ENCODE measurements around the gene IL1RL1.

IL1RL1 gene

DNA sequence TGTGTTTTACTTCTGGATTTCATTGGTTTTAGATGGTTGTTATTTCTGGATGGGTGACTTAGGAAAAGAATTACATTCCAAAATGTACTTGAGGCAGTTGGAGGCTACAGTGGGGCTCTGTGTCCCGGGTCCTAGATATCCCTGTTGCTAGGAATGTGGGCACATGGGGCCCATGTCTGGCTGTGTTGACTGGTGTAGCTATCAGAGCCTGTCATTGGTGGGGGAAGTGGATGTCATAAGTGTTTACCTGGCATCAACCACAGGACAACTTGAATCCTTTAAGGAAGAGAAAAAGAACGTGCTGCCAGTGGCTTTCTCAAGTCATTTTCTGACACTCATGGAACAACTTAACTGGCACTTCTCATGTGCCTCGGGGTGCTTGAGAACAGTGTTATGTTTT lies 74.6 kb downstream of the IL1RL1 start:
- POLR2A ChIA-PET: no interaction called here
- CTCF ChIA-PET: interaction anchor here (0.8 to 2.2 kb wide), 7 partner anchors 10 to 134 kb away, joined by 3 to 6 read pairs (median 4); no protein-coding TSS in a partner anchor

DNA sequence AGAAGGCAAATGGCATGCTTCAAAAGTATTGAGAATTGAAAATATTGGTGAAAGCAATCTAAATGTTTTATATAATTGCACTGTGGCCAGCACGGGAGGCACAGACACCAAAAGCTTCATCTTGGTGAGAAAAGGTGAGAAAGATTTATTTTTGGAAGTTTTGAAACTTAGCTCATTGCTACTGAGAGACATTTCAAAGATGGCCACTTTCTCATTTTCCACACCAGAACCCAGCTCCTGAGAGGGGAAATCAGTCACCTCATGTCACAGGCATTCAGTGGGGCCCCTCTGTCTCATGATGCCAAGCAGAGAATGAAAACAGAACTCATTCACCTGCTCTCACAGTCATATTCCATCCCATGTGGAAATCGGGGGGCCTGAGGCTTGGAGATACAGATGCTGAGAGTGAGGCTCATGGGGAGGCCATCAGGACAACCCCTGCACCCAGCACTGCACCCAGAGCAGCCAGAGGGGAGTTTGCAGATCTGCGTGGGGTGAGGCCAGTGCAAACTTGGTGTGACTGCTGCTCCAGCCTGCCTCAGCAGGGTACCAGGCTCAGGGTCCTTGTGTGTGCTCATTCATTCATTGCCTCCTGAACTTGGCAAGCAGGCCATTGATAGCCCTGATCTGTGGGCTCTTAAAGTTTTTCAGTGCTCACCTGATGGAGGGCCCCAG lies 75.6 kb downstream of the IL1RL1 start:
- DNase-seq (ENCODE audit: extremely low spot score): peak; percentile 26
- TF ChIP-seq, protein P1, sequence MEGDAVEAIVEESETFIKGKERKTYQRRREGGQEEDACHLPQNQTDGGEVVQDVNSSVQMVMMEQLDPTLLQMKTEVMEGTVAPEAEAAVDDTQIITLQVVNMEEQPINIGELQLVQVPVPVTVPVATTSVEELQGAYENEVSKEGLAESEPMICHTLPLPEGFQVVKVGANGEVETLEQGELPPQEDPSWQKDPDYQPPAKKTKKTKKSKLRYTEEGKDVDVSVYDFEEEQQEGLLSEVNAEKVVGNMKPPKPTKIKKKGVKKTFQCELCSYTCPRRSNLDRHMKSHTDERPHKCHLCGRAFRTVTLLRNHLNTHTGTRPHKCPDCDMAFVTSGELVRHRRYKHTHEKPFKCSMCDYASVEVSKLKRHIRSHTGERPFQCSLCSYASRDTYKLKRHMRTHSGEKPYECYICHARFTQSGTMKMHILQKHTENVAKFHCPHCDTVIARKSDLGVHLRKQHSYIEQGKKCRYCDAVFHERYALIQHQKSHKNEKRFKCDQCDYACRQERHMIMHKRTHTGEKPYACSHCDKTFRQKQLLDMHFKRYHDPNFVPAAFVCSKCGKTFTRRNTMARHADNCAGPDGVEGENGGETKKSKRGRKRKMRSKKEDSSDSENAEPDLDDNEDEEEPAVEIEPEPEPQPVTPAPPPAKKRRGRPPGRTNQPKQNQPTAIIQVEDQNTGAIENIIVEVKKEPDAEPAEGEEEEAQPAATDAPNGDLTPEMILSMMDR (IDR thresholded peaks at IDR 0.05; ENCODE audit: control extremely low read depth, extremely low read depth, low read depth, missing control alignments): no peak
- POLR2A ChIA-PET: interaction anchor here (0.7 kb wide), 1 partner anchor 19 kb away, joined by 3 read pairs; no protein-coding TSS in a partner anchor
- CTCF ChIA-PET: interaction anchor here (0.7 to 2.3 kb wide), 8 partner anchors 9 to 135 kb away, joined by 3 to 10 read pairs (median 4); no protein-coding TSS in a partner anchor

More for the DNA sequence above, 74.6 kb downstream of the IL1RL1 start:
- TF ChIP-seq, protein P1 (IDR thresholded peaks at IDR 0.05; ENCODE audit: control extremely low read depth, extremely low read depth, low read depth, missing control alignments): no peak
- no peak for DNase-seq (ENCODE audit: extremely low spot score)

DNA sequence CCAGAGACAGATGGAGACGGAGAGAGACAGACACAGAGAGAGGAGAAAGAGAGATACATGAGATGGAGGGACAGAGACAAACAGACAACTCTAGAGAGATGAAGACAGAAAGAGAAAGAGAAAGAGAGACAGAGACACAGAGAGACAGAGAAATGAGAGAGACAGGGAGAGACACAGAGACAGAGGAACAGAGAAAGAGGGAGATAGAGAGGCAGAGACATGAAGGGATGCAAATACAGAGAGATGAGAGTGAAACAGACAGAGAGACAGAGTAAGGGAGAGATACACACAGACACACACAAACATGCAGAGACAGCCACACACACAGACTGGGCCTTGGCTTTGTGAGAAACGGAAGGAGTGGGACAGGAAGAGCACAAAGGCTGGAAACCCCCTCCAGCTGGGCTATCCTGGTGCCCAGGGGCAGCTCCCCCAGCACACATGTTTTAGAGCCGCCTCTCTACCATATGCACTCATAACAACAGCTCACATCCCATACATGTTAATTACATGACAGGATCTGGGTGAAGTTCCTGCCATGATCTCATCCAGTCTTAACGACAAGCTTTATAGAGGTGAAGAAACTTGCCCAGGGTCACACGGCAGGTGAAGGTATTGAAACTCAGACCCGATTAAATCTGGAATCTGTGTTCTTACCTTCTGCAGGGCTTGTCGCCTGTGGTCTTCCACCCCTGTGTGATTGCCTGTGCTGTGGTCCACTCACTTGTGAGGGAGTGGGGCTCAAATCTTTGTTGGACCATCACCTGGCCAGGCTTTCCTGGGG lies 76.6 kb downstream of the IL1RL1 start:
- TF ChIP-seq, protein P1 (IDR thresholded peaks at IDR 0.05; ENCODE audit: control extremely low read depth, extremely low read depth, low read depth, missing control alignments): no peak
- POLR2A ChIA-PET: no interaction called here
- CTCF ChIA-PET: interaction anchor here (0.9 to 2.3 kb wide), 6 partner anchors 11 to 136 kb away, joined by 3 to 10 read pairs (median 4); no protein-coding TSS in a partner anchor
- DNase-seq (ENCODE audit: extremely low spot score): peak; percentile 27

DNA sequence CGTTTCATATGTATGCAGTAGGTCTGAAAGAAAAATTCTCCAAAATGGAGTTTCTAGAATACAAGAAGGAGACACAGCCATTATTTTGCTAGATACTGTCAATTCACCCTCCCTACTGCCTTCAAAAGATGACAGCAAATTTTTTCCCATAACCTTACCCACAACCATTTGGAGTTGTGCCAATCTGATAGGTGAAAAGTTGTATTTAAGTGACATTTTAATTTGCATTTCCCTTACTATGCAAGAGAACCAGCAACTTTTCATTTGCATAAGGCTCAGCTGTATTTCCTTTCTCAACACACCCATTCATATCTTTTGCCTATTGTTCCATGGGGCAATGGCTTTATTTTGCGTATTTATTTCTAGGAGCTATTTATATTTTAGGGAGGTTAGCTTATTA lies 80.2 kb downstream of the IL1RL1 start:
- DNase-seq (ENCODE audit: extremely low spot score): no peak
- ChIA-PET CTCF (interaction anchor here (0.9 to 1.7 kb wide), 7 partner anchors 13 to 151 kb away, joined by 3 to 6 read pairs (median 5); no protein-coding TSS in a partner anchor), POLR2A (no interaction called here)
- TF ChIP-seq, protein P1 (IDR thresholded peaks at IDR 0.05; ENCODE audit: control extremely low read depth, extremely low read depth, low read depth, missing control alignments): no peak

DNA sequence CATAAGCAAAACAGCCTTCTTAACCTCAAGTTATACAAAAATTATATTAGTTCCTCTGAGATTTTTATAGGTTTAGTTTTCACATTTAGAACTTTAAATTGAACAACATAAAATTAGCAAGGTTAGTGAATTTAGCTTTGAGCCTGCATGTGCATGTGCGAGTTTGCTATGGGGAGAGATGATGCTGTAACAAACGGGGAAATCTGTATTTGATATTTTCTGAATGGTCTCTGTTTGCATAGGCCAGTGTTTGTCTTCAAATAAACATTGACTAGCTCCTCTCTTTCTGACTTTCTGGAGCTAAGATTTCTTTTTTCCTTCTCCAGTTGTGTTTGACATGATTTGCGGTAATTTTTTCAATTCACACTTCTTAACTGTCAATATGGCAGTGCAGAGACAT lies 80.7 kb downstream of the IL1RL1 start:
- POLR2A ChIA-PET: no interaction called here
- TF ChIP-seq, protein P1 (IDR thresholded peaks at IDR 0.05; ENCODE audit: control extremely low read depth, extremely low read depth, low read depth, missing control alignments): no peak
- CTCF ChIA-PET: interaction anchor here (0.9 to 1.7 kb wide), 7 partner anchors 14 to 151 kb away, joined by 3 to 6 read pairs (median 5); no protein-coding TSS in a partner anchor

DNA sequence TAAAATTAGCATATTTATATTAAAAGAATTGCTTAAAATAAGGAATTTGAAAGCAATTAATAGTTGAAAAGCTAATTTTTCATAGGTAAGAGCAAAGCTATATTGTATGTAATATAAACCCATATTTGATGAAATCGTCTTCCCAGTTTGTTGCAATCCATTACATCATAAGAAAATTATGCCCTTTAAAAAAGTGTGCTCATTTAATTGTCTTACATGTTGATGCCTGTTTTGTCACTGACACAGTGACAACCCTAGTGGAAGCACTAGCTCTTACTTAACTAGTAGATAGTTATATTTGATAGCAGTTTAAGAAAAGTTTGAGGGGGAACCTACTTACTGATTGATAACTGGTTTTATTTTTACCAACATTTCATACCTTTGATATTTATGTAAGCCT lies 81.6 kb downstream of the IL1RL1 start:
- no peak for DNase-seq (ENCODE audit: extremely low spot score)
- POLR2A ChIA-PET: no interaction called here
- CTCF ChIA-PET: no interaction called here
- TF ChIP-seq, protein P1 (IDR thresholded peaks at IDR 0.05; ENCODE audit: control extremely low read depth, extremely low read depth, low read depth, missing control alignments): no peak

More for the DNA sequence above, 80.7 kb downstream of the IL1RL1 start:
- DNase-seq (ENCODE audit: extremely low spot score): no peak

Data from GM10248 (cell line).